ENCODE results near the gene SMARCA2.

DNA sequence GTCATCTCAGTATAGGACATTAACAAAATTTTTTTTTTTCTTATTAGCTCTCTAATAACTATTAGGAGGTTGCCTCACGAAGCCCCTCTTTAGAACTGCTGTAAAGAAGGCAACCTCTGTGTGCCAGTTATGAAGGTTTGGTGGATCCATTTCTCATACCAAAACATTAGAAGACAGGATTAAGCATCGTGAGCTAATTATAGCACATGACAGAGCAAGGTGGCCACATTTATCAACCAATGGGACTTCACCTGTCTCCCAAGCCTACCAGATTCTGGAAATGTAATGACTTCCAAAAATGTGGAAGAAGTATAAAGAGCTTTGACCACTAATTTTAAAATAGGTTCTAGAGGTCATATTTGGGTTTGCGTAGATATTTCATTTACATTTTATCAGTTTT is 107.2 kb downstream of the SMARCA2 start:
- TF ChIP-seq, protein P1, sequence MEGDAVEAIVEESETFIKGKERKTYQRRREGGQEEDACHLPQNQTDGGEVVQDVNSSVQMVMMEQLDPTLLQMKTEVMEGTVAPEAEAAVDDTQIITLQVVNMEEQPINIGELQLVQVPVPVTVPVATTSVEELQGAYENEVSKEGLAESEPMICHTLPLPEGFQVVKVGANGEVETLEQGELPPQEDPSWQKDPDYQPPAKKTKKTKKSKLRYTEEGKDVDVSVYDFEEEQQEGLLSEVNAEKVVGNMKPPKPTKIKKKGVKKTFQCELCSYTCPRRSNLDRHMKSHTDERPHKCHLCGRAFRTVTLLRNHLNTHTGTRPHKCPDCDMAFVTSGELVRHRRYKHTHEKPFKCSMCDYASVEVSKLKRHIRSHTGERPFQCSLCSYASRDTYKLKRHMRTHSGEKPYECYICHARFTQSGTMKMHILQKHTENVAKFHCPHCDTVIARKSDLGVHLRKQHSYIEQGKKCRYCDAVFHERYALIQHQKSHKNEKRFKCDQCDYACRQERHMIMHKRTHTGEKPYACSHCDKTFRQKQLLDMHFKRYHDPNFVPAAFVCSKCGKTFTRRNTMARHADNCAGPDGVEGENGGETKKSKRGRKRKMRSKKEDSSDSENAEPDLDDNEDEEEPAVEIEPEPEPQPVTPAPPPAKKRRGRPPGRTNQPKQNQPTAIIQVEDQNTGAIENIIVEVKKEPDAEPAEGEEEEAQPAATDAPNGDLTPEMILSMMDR (IDR thresholded peaks at IDR 0.05; ENCODE audit: poor library complexity, severe bottlenecking), result no peak
- TF ChIP-seq POLR2AphosphoS5 (IDR thresholded peaks at IDR 0.05) (no peak), RAD21 (conservative IDR thresholded peaks at IDR 0.05) (no peak), MXI1 (conservative IDR thresholded peaks at IDR 0.05; ENCODE audit: poor library complexity, severe bottlenecking) (no peak), EZH2 (IDR thresholded peaks at IDR 0.05; ENCODE audit: borderline replicate concordance, insufficient read depth, low read length, poor library complexity, severe bottlenecking) (no peak), EP300 (conservative IDR thresholded peaks at IDR 0.05; ENCODE audit: poor library complexity, severe bottlenecking) (no peak), TAF1 (IDR thresholded peaks at IDR 0.05; ENCODE audit: low read depth) (no peak), SMC3 (conservative IDR thresholded peaks at IDR 0.05; ENCODE audit: poor library complexity) (no peak)
- TF ChIP-seq, protein P2, sequence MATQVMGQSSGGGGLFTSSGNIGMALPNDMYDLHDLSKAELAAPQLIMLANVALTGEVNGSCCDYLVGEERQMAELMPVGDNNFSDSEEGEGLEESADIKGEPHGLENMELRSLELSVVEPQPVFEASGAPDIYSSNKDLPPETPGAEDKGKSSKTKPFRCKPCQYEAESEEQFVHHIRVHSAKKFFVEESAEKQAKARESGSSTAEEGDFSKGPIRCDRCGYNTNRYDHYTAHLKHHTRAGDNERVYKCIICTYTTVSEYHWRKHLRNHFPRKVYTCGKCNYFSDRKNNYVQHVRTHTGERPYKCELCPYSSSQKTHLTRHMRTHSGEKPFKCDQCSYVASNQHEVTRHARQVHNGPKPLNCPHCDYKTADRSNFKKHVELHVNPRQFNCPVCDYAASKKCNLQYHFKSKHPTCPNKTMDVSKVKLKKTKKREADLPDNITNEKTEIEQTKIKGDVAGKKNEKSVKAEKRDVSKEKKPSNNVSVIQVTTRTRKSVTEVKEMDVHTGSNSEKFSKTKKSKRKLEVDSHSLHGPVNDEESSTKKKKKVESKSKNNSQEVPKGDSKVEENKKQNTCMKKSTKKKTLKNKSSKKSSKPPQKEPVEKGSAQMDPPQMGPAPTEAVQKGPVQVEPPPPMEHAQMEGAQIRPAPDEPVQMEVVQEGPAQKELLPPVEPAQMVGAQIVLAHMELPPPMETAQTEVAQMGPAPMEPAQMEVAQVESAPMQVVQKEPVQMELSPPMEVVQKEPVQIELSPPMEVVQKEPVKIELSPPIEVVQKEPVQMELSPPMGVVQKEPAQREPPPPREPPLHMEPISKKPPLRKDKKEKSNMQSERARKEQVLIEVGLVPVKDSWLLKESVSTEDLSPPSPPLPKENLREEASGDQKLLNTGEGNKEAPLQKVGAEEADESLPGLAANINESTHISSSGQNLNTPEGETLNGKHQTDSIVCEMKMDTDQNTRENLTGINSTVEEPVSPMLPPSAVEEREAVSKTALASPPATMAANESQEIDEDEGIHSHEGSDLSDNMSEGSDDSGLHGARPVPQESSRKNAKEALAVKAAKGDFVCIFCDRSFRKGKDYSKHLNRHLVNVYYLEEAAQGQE (IDR thresholded peaks at IDR 0.05; ENCODE audit: borderline replicate concordance), result no peak
